Fibroblast of skin of left biceps (primary cell): ENCODE data around the gene CRELD2.

Experiments used
- DNase-seq, 2 experiments: peaks; one replicate each; pipeline ENCODE4 v3.0.0-alpha.2; 2013; ENCODE audit warnings: low read depth in 2 of 2

Gene CRELD2

DNA sequence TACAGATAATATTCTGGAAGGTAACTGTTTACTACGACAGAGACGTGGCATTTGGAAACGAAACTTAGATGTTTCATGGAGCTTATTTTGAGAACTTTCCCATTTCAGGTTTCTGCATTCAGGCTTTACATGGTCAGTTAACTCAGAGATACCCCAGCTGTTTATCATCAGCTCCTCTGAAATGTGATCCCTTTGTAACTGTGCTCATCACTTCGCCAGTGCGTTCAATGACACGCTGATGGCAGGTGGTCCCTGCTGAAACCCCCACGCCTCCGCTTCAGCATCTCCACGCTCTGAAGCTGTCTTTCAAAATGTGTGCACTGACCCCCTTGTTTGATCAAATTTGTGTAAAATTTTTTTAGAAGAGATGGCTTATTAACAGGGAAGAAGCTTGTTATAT, 30.7 kb upstream of the CRELD2 start:
- DNase-seq = no peak

DNA sequence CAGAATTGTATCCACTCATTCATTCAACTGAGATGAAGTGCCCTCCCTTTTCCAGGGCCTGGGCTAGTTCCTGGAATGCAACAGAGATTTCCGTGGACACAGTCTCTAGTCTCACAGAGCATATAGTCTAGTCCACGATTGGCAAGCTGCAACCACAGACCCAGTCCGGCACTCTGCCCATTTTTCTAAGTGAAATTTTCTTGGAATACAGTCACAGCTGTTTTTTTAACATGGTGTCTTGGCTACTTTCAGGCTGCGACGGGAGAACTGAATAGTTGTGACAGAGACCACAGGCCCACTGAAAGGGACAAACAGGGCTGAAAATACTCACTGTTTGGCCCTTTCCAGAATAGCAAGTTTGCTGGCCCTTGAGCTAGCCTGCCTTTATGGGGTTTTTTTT, 29.4 kb upstream of the CRELD2 start:
- DNase-seq = no peak

DNA sequence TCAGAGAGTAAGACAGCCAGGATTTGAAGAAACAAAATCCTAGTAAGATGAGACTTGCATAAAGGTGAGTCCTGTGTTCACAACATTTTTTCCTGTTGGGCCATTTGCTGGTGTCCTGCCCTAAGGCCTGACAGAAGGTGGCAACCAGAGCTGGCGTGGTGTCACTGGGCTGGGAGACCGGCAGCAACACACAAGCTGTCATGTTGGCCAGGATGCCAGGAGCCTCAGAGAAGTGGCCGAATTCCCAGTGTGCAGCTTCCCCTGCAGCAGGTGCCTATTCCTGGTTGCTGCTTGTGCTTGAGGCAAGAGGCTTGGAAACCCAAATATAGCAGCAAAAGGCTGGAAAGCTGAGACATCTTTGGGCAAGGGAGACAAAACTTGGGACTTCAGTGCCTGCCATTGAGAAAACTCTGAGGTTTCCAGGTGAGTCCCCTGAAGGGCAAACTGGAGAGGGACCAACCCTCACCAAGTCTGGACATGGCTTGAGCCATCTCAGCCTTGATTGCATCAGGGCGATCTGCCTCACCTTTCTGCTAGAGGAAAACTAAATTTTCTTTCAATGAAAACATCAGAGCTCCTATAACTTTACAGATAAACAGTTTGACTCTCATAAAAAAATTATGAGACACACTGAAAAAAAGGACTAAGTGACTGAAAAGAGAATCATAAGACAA, 26.1 kb upstream of the CRELD2 start:
- no peak for DNase-seq

DNA sequence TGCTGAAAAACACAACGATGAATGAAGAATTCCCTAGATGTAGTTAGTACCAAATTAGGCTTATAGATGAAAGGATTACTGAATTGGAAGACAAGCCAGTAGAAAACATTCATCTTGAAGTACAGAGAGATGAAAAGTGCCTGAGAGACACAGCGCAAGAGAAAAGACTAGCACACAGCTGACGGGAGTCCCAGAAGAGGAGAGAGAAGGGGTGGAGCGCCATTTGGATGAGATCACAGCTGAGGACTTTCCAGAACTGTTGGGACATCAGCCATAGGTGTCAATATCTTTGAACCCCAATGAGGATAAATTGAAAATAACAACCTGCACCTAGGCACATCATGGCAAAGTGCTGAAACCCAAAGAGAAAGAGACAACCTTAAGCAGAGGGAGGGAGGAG, 25.4 kb upstream of the CRELD2 start:
- DNase-seq = no peak

DNA sequence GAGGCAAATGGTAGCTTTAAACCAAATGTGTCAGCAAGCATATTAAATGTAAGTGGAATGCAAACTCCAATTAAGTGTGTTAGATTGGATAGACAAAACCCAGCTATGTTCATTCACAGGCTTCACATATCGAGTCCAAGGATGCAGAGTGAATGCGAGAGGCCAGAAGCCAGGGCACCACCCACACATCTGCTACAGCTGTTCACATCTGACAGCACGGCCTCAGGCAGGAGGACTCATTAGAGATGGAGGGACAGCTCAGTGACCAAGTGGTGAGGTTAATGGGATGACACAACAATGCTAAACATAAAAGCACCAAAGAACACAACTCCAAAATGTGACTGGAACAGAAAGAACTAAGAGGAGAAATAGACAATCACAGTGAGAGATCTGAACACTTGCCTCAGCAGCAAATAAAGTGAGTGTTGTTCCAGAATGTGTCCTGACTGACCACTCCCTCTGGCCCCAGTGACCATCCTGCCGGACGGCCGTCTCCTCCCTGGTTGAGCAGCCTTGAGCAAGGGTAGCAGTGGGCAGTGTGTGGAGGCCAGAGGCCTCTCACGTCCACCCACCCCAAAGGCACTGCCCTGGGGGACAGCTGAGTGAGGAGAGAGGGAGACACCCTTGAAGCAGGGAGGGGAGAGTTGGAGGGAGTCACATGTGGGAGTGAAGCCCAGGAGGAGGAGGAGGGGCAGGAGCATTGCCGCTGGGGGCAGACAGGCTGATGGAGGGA, 23.9 kb upstream of the CRELD2 start:
- no peak for DNase-seq

DNA sequence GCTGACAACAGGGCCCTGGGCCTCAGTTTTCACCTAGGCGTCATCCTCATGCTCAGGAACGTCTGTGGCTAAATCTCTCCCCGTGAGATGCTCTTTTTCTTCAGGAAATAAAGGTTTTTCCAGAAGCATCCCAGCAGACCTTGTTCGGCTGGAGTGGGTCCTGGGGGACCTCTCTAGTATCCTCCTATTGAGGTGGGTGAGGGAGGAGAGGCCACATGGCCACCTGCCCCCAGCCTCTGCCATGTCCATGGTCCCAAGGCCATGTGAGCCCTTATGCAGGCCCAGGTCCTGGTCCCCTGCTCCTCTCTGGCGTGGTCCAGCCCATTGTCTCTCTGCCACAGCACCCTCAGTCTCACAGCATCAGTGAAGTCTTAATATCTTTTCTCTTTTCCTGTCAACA, 22.2 kb upstream of the CRELD2 start:
- no peak for DNase-seq

DNA sequence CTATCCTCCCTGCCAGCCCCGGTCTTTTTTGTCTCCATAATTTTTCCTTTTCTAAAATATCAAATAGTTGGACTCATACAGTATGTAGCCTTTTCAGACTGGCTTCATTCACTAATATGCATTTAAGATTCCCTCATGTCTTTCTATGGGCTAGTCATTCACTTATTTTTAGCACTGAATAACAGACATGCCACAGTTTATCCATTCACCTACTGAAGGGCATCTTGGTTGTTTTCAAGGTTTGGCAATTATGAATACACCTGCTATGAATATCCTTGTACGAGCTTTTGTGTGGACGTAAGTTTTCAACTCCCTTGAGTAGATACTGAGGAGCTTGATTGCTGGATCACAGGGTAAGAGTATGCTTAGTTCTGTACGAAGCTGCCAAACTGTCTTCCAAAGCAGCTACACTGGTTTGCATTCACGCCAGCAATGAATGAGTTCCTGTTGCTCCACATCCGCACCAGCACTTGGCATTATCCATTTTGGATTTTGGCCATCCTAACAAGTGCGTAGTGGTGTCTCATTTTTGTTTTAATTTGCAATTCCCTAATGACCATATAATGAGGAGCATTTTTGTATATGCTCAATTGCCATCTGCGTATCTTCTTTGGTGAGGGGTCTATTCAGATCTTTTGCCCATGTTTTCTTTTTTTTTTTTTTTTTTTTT, 21.3 kb upstream of the CRELD2 start:
- no peak for DNase-seq

DNA sequence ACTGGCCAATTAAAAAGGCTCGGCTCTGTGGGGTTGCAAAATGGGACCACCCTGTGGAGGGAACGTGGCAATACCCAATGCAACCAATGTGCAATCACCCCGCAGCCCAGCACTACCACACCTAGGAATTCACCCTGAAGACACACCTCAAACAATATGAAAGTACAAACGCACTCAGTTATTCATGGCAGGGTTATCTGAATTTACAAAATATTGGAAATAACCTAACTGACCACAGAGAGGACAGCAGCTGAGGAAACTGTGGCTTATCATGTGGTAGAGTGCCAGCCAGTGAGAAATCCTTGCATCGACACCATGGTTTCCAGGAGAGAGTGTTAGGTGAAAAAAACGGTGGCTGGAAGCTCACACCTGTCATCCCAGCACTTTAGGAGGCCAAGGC, 18.9 kb upstream of the CRELD2 start:
- no peak for DNase-seq

DNA sequence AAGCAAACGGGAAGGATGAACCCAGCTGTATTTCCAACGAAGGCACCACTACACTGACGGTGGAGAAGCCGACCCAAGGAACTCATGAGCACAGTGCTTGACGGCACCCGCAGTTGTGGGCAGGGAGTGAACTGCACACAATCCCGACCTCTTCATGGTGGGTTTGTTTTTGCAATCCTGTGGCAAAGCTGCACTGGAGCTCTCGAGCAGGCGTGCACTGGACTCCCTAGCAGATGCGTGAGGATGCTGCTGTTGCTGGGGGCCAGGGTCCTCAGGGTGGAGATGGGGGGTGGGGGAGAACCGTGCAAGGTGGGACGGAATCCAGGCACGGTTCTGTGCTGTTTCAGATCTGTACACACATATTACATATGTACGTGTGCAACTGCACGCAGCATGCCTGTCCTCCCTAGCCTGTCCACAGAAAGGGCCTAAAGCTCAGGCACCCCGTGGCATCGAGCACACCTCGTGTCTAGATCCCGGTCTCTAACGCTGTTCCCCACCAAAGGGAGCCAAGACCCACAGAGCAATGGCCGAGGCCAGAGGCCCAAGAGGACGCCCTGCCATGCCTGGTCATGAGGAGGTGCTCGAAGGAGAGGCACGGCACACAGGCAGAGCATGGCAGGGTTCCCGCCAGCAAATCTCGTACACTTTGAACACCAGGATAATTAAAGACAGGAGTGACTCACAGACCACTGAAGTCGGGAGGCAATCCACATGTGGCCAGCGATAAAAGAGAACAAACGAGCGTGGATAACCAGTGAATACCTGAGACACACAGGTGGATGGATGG, 17.8 kb upstream of the CRELD2 start:
- no peak for DNase-seq

DNA sequence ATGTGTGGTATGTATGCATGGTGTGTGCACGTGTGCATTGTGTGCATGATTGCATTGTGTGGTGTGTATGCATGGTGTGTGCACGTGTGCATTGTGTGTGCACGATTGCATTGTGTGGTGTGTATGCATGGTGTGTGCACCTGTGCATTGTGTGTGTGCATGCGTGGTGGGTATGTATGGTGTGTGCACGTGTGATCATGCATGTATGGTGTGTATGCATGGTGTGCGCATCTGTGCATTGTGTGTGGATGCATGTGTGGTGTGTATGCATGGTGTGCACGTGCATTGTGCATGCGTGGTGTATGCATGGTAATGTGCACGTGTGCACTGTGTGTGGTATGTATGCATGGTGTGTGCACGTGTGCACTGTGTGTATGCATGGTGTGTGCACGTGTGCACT, 17.0 kb upstream of the CRELD2 start:
- DNase-seq = no peak

DNA sequence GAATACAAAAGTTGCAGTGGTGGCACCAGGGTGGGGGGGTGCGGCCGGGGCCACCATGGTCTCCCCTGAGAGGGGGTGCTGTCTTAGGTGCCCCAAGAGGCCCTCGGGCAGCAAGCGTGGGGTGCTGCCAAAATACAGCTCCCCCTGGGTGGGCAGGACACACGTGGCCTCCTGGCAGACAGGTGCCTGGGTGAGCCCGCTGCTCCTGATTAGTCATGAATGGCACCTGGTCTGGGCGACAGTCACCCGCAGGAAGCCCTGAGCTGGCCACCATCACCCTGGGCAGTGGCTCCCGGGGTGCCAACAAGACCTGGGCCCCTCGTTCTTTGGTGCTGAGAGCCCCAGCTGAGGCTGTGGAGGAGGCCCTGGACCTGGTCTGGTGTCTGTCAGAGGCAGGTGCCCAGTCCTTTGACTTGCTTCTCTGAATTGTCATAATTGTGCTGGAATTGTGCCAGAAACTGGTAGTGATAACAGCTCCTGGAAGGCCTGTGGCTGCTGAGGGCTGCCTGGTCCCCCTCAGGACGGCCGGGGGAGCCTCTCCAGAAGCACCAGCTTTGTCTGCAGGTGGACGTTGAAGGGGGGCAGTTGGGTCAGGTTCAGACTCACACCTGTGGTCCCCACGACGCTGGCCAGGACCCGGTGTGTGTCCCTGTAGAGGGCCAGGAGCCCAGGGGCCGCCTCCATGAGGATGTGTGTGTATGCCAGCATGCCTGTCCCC, 15.0 kb upstream of the CRELD2 start:
- DNase-seq = no peak

DNA sequence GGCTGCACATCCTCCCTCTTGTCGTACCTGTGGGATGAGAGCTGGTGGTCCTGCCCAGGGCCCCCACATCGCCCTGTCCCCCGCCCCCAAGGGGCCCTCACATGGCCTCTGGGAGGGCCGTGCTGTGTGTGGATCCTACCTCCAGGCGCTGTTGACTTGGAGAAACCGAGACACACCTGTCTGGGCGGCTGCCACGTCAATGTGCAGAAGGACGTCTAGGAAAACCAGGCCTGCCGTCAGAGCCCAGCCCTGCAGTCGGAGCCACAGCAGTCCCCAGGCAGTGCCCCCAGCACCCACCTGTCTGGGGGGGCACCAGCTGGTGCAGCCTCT, 14.4 kb upstream of the CRELD2 start:
- DNase-seq = no peak

DNA sequence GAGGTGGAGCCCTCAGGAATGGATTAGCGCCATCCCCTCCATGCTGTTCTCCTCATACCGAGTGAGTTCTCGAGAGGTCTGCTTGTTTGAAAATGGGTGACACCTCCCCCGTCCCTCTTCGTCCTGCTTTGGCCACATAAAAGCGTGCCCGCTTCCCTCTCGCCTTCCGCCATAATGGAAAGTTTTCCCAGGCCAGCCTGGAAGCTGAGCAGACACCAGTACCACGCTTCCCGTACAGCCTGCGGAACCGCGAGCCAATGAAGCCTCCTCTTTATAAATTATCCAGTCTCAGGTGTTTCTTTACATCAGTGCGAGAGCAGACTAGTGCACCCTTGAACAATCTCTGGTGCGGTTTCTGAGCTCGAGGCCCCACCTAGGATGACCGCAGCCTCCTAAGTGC, 13.0 kb upstream of the CRELD2 start:
- no peak for DNase-seq

DNA sequence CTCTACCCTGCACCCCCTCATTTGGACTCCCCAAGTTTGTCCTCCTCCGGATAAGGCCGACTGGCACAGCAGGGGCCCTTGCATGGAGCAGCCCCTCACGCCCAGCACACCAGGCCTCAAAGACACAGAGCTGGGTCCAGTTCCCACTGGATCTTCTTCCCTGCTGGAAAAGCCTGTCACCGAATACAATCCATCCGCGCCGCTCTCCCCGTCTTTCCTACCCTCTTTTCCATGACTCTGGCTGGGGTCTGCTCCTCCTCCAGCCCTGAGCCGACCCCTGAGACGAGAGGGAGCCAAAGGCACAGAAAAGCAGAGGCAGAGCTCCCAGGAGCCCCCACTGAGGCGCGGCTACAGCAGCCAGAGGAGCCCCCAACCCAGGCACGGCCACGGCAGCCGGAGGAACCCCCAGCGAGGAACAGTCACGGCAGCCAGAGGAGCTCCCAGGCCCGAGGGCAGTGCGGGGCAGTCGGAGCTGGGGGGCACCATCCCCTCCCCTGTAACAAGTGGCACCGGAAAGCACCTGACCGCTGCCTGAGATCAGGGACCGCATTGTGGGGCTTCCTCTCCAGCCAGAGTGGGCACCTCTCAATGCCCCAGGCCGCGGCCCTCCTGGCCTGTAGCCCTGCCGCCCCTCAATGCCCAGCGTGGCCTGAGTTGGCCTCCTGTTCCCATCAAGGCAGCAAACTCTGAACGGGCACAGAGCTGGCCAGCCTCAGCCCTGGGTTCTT, 12.2 kb upstream of the CRELD2 start:
- DNase-seq = no peak

DNA sequence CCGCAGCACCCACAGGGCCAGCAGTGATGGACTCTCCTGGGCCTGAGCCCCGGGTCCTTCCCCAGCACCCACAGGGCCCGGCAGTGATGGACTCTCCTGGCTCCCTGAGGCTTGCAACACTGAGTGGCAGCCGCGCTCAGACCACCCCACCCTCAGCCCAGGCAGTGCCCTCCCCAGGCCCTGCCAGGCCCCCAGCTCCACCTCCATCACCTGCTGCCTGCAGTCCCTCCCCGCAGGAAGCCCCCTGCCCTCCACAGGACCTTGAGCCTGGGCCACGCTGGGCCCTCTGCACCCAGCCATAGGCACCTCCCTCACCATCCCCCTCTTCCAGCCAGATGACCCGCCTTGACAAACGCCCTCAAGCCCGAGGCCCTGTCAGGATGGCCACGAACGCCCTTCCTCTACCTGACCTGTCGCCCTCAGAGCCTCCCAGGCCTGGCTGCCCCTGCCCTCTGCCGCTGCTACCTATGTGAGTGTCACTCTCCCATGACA, 11.6 kb upstream of the CRELD2 start:
- DNase-seq = no peak

DNA sequence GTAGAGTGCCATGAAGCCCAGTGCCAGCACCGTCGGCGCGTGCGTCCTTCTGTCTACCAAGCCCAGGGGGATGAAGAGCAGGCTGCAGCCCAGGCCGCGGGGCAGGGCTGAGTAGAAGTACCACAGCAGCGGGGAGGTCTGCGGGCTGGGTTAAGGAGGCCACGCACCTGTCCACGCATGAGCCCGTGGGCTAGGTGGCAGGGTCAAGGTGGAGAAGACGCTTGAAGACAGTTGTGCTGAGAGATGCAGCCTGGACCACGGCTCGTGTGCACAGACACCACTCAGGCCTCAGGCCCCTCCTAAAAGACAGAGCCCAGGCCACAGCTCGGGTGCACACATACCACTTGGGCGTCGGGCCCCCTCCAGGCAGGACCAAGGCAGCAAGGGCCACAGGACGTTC, 10.6 kb upstream of the CRELD2 start:
- DNase-seq = no peak

DNA sequence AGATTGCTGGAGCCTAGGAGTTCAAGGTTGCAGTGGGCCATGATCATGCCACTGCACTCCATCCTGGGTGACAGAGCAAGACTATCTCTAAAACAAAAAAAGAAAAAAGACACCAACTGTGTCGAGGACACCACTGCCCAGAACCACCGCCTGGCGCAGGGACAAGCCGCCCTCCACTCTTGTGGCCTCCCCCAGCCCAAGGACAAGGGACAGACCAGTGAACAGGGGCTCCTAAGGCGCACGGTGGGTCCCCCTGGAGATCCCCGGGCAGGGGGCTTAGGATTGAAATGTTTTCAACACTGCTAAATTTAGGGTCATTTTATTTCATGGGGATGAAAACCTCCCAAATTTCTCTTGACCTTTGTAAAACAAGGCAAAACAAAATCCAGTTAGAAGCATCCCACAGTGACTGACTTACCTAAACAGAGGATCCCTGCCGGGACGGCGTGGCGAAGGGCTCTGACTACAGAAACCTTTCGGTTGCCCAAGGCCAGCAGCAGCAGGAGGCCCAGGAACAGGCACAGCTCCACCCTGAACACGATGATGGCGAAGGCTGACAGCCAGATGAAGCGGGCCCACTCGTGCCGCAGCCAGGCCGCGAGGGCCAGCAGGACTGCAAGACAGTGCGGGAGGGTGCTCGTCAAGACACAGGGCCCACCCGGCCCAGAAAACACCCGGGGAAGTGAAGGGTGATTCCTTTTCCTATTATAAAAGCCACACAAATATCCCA, 8.8 kb upstream of the CRELD2 start:
- DNase-seq = no peak

DNA sequence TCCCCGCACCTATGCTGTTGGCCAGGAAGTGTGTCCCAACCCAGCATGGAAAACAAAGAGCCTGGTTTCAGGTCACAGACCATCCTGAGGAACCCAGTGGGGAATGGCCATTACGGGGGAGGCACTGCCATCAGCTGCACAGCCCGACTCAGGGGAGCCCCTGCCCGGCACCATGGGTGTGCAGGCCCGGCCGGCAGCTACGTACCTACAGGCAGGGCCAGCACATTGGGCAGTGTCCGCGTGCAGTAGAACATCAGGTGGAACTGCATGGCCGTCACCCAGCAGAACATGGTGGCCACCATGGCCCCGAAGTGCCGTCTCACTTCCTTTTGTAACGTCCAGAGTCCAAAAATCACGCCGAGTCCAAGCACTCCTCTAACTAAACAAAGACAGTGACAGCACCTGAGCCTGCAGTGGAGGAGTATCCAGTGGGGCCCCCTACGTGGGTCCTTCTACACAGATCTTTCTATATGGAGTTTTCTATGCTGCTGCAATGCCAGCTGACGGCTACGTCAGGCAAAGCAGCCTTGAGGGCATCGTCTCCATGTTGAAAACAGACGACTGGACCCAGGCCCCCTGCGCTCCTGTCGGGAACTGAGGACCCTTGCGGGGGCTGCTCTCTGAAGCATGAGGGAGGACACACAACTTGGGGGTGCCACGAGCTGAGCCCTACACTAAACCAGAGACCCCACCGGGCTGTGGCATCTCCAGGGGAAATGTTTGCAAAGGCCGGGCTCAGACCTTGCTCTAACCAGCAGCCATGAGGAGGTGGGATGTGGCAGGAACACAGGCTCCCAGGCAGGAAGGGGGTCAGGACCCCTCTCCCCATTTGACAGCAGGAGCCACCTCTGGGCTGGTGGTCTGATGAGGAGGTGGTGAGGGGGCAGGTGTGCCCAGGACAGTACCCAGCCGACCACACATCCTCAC, 7.9 kb upstream of the CRELD2 start:
- no peak for DNase-seq
